ENCODE results near the gene PTPRC. TPM values are rescaled to one million over a fixed set of nuclear protein-coding genes. Genes with fewer than 3 reads are reported as not detected.
A peak's percentile ranks its signal among the peaks of the same experiment; 100 is the strongest.

The PTPRC gene
- total and polyA plus RNA-seq, 8 donors: 0.59 to 20.5 (median 2.7) TPM

DNA sequence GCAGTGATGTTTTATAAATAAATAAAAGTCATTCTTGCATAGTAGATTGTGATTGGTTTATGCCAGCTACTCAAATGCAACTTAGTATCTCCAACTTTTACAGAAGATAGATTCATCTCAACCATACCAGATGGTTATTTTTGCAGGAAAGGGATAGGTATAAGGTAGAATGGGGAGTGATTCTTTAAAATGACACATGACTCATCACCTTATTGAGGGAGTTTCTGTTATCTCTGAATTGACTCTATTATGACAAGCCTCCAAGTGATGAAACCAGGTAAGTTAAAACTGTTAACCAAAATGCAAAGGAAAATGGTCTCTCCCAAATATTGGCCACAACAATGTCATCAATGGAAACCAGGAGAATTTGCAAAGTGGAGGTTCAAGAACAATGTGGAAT lies 54.5 kb downstream of the PTPRC start:
- Histone ChIP-seq H3K9me3 (no peaks in the 10 kb centered on the region), H3K4me3 (no peak overlapping the region), H3K27ac (no peak overlapping the region), H3K4me1 (no peaks in the 10 kb centered on the region), H3K36me3 (no peaks in the 10 kb centered on the region), H3K27me3 (no peaks in the 10 kb centered on the region)
- ATAC-seq (no peak), FAIRE-seq (no peak), DNase-seq (no peak)
- intact Hi-C loops (cut with DNase I): no loop called here
- TF ChIP-seq, protein P1, sequence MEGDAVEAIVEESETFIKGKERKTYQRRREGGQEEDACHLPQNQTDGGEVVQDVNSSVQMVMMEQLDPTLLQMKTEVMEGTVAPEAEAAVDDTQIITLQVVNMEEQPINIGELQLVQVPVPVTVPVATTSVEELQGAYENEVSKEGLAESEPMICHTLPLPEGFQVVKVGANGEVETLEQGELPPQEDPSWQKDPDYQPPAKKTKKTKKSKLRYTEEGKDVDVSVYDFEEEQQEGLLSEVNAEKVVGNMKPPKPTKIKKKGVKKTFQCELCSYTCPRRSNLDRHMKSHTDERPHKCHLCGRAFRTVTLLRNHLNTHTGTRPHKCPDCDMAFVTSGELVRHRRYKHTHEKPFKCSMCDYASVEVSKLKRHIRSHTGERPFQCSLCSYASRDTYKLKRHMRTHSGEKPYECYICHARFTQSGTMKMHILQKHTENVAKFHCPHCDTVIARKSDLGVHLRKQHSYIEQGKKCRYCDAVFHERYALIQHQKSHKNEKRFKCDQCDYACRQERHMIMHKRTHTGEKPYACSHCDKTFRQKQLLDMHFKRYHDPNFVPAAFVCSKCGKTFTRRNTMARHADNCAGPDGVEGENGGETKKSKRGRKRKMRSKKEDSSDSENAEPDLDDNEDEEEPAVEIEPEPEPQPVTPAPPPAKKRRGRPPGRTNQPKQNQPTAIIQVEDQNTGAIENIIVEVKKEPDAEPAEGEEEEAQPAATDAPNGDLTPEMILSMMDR (IDR thresholded peaks at IDR 0.05): no peak

- TF ChIP-seq, protein P1 (IDR thresholded peaks at IDR 0.05): no peak
- Histone ChIP-seq H3K27me3 (no peaks in the 10 kb centered on the region), H3K27ac (no peak overlapping the region), H3K4me1 (peaks cover 0 to under 1% (median 0%) of the 10 kb centered on the region in 3 donors), H3K4me3 (no peak overlapping the region), H3K9me3 (no peaks in the 10 kb centered on the region), H3K36me3 (no peaks in the 10 kb centered on the region)
- no peak for FAIRE-seq
- intact Hi-C loops (cut with DNase I): no loop called here
- WGBS, 2 donors: 69 to 86% methylated on average over 1 of the region's 1 CpG
- DNase-seq: no peak
- no peak for ATAC-seq
Observed at GRCh38 chr1:198694542-198694941, 55.7 kb downstream of the PTPRC start.

GRCh38 chr1:198696211-198696610 lies 57.4 kb downstream of the PTPRC start:
- Histone ChIP-seq H3K27ac (no peak overlapping the region), H3K9me3 (no peaks in the 10 kb centered on the region), H3K27me3 (no peaks in the 10 kb centered on the region), H3K4me3 (no peak overlapping the region), H3K36me3 (no peaks in the 10 kb centered on the region), H3K4me1 (peaks cover 0 to 7% (median 0%) of the 10 kb centered on the region in 3 donors)
- ATAC-seq (no peak), FAIRE-seq (no peak), DNase-seq (no peak)
- WGBS, 2 donors: 90 to 98% methylated on average over 1 of the region's 1 CpG
- TF ChIP-seq, protein P1 (IDR thresholded peaks at IDR 0.05): no peak
- intact Hi-C loops (cut with DNase I): no loop called here

- no peaks in the 10 kb centered on the region for H3K36me3 ChIP-seq
- peak; percentile 95 to 99 (median 98) for ATAC-seq
- H3K27me3 ChIP-seq: no peaks in the 10 kb centered on the region
- H3K9me3 ChIP-seq: no peaks in the 10 kb centered on the region
- no peak overlapping the region for H3K4me3 ChIP-seq
- FAIRE-seq: no peak
- TF ChIP-seq, protein P1 (IDR thresholded peaks at IDR 0.05): peak; percentile 54 to 79 (median 60)
- no peak overlapping the region for H3K27ac ChIP-seq
- intact Hi-C loops (cut with DNase I): no loop called here
- 6 to 7% methylated on average over 13 of the region's 13 CpGs for WGBS, 2 donors
- H3K4me1 ChIP-seq: peaks cover 0 to 7% (median 0%) of the 10 kb centered on the region in 3 donors
- DNase-seq: peak; percentile 42 to 85 (median 76)
Observed at GRCh38 chr1:198699167-198700015, 60.6 kb downstream of the PTPRC start.

DNA sequence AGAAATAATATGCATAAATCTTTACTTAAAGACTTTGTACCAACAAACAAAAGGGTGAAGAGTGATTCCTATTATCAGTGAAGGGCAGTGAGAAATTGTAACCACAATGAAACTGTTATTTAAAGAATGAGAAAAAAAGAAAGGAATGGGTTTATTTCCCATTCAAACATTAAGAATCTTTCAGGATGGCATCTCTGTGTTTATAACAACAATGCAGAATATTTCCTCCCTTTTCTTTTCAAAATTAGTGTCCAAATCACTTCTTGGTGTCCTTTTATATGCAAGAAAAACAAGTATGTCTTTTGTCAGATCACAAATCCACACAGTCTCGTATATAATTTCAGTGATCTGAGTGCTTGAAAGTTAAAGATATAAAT lies 61.2 kb downstream of the PTPRC start:
- H3K27me3 ChIP-seq: no peaks in the 10 kb centered on the region
- H3K36me3 ChIP-seq: no peaks in the 10 kb centered on the region
- ATAC-seq (no peak), FAIRE-seq (no peak), DNase-seq (no peak)
- H3K4me3 ChIP-seq: no peak overlapping the region
- H3K9me3 ChIP-seq: no peaks in the 10 kb centered on the region
- WGBS, 2 donors: 54 to 69% methylated on average over 1 of the region's 1 CpG
- peaks cover 0 to 7% (median 0%) of the 10 kb centered on the region in 3 donors for H3K4me1 ChIP-seq
- H3K27ac ChIP-seq: no peak overlapping the region
- TF ChIP-seq, protein P1 (IDR thresholded peaks at IDR 0.05): no peak
- intact Hi-C loops (cut with DNase I): no loop called here
